HepG2 (cell line): ENCODE results near the gene TMBIM4. TPM values are rescaled to one million over a fixed set of nuclear protein-coding genes. Genes with fewer than 3 reads are reported as not detected.
A peak's percentile ranks its signal among the peaks of the same experiment; 100 is the strongest.

Experiments used
- GATAD2A ChIP-seq: IDR thresholded peaks from 2 replicates; pipeline ENCODE4 v1.6.1; 2016
- GTF2F1 ChIP-seq: fragments of 150-350 bp; IDR thresholded peaks from 2 replicates; pipeline ENCODE4 v1.6.1; 2014; ENCODE audit warnings: low read length
- MTA1 ChIP-seq: sonication (generic); formaldehyde crosslinking; IDR thresholded peaks from 2 replicates; pipeline ENCODE4 v1.4.0; 2020; ENCODE audit warnings: missing genetic modification reagents, mild to moderate bottlenecking, borderline replicate concordance
- NFE2 ChIP-seq: sonication (generic); formaldehyde crosslinking; IDR thresholded peaks from 2 replicates; pipeline ENCODE4 v1.4.0; 2020; ENCODE audit warnings: missing genetic modification reagents
- PAF1 ChIP-seq: IDR thresholded peaks from 2 replicates; pipeline ENCODE4 v1.6.1; 2016; ENCODE audit warnings: missing genetic modification reagents, missing compliant biosample characterization
- SNAPC4 ChIP-seq: sonication (generic); formaldehyde crosslinking; IDR thresholded peaks from 2 replicates; pipeline ENCODE4 v1.4.0; 2020; ENCODE audit warnings: mild to moderate bottlenecking, missing genetic modification reagents
- ZNF318 ChIP-seq: sonication (generic); formaldehyde crosslinking; IDR thresholded peaks from 2 replicates; pipeline ENCODE4 v1.4.0; 2020; ENCODE audit warnings: mild to moderate bottlenecking, missing genetic modification reagents
- ZNF558 ChIP-seq: sonication (generic); formaldehyde crosslinking; IDR thresholded peaks from 2 replicates; pipeline ENCODE4 v1.9.0; 2022; ENCODE audit warnings: mild to moderate bottlenecking, missing genetic modification reagents, borderline replicate concordance
- ZXDC ChIP-seq: sonication (generic); formaldehyde crosslinking; IDR thresholded peaks from 2 replicates; pipeline ENCODE4 v1.5.0; 2020; ENCODE audit warnings: mild to moderate bottlenecking, missing genetic modification reagents
- polyA plus RNA-seq, 8 experiments: library from polyadenylated mRNA; depleted of rRNA in 3 of 8; stranded (reverse) in 7 of 8; unstranded in 1 of 8; fragments of >200 nt; fragmentation: Illumina TruSeq in 4 of 8; extraction: Trizol in 4 of 8; gene quantifications; 2 replicates each; pipeline versions ENCODE4 v1.2.1 to v1.2.3, GENCODE V29; 2011 to 2016; ENCODE audit warnings: low read depth in 4 of 8, missing spikeins in 1 of 8, mixed read lengths in 1 of 8; ENCODE audit not compliant: insufficient read depth in 1 of 8
- total RNA-seq, 5 experiments: library from RNA; depleted of rRNA; stranded (reverse); fragments of >200 nt; fragmentation: Illumina TruSeq; extraction: Trizol; gene quantifications; 2 replicates each; pipeline ENCODE4 v1.2.3, GENCODE V29; 2016; ENCODE audit warnings: low read depth in 1 of 5

TMBIM4 gene
- total and polyA plus RNA-seq, 2 of the 13 experiments (the other 11 are each of a cell fraction or from before 2014, with no cell fraction given), result 60.5 to 67.7 TPM

- TF ChIP-seq ZNF558 (CRISPR knock-in tag) (no peak), MTA1 (no peak; the same call in 1 of the 2 replicates), SNAPC4 (CRISPR knock-in tag) (peak; percentile 73; the same call in 1 of the 2 replicates), ZXDC (CRISPR knock-in tag) (no peak), NFE2 (CRISPR knock-in tag) (no peak), GATAD2A (CRISPR knock-in tag) (peak; percentile 12; the same call in 1 of the 2 replicates), ZNF318 (CRISPR knock-in tag) (0 out of 2 replicates have a peak, but pooled peaks have one; percentile 24), GTF2F1 (no peak), PAF1 (peak; percentile 10; the same call in 1 of the 2 replicates)
Observed at GRCh38 chr12:66130267-66131066, 39.3 kb downstream of the TMBIM4 start, which contains the start of gene LLPH (continued).
